Renal pelvis (tissue), 4 donors: ENCODE measurements around the gene ZMIZ1. TPM values are rescaled to one million over a fixed set of nuclear protein-coding genes. Genes with fewer than 3 reads are reported as not detected.

ENCODE experiments used
- DNase-seq: peaks from one replicate; pipeline ENCODE4 v3.0.0-alpha.2; 2013
- polyA plus RNA-seq, 3 donors: library from polyadenylated mRNA; unstranded; fragments of 120-200 nt; gene quantifications; one replicate each; pipeline ENCODE4 v1.2.1, GENCODE V29; 2013; ENCODE audit not compliant: insufficient read length in 3 of 3

Gene ZMIZ1
- polyA plus RNA-seq, 3 donors, result 64.2 to 83.6 (median 78.7) TPM

- no peak for DNase-seq
Observed at GRCh38 chr10:79049931-79050895, 18.6 kb upstream of the ZMIZ1 start.

GRCh38 chr10:79050896-79051555 lies 17.7 kb upstream of the ZMIZ1 start:
- DNase-seq, result no peak

DNA sequence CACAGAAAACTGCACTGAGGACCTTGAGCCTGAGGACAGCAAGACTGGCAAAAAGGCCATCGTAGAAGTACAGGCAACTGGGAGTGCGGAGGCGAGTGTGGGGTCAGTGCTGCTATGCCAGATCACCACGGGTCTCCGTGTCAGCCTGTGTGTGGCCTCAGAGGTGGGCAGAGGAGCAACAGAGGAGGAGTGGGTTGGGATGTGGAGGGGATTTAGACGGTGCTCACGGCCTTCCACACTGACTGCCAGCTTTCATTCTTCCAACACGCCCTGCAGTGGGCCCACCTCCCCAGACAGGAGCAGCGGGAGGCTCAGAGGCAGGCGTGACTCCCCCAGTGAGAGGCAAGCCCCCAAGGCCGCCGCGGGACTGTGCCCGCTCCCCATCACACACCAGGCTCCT lies 17.0 kb upstream of the ZMIZ1 start:
- no peak for DNase-seq

- DNase-seq, result peak; percentile 59
Observed at GRCh38 chr10:79052291-79053080, 16.3 kb upstream of the ZMIZ1 start.

DNA sequence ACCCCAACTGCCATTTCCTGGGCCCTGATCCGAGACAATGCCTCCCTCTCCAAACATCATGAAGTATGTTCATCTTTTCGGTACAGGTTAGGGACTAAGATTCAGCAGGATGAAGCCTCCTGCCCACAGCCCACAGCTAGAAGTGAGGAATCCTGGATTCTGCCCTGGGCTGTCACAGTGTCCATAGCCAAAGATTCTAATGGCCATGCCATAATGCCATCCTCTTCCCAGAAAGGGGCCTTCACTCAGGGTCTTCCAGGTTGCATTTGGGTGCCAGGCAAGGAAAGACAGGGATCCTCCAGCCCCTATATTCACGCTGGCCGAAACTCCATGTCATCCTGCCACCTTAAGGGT lies 15.7 kb upstream of the ZMIZ1 start:
- no peak for DNase-seq

DNA sequence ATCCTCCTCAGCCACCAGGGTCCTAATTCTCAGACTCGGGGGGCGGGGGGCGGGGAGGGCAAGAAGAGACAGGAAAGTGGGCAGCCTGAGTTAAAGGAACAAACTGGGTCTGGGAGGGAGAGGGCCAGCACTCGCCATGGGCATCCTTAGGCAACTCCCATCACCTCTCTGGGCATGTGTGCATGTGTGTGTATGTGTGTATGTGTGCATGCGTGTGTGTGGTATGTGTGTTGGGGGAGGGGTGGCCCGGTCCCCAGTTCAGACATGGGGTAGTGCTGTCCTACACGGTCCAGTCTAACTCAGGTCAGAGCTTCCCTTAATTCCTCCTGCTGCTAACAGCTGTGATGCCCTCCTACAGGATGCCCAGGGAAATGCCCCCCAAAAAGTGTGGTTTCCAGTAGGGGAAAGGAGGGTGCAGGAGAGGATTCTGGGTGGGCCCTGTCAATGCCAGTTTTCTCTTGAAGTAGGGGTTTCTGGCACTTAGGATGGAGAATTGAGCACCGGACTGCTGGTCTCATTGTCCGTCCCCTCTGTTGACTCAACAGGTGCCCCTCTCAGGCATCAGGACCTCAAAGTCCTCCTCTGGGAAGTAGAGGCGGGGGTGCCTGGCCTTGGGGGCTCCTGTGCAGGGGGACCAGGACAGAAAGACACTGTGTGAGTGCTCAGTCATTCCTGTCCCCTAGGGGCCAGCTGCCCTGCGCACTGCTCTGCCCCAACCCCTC lies 15.1 kb upstream of the ZMIZ1 start:
- no peak for DNase-seq

- no peak for DNase-seq
Observed at GRCh38 chr10:79054203-79055099, 14.3 kb upstream of the ZMIZ1 start.

DNA sequence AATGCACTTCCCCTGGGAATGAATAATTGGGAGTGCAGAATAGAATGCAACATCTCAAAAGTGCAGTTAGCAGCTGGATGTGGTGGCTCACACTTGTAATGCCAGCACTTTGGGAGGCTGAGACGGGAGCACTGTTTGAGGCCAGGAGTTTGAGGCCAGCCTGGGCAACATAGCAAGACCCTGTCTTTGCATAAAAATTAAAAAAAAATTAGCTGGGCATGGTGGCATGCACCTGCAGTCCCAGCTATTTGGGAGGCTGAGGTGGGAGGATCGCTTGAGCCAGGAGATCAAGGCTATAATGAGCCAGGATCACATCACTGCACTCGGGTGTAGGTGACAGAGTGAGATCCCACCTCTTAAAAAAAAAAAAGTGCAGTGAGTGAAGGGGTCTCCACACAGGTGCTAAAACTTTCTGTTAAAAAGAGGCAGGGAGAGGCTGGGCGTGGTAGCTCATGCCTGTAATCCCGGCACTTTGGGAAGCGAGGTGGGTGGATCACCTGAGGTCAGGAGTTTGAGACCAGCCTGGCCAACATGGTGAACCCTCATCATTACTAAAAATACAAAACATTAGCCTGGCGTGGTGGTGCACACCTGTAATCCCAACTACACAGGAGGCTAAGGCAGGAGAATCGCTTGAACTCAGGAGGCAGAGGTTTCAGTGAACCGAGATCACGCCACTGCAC lies 13.5 kb upstream of the ZMIZ1 start:
- DNase-seq, result no peak

DNA sequence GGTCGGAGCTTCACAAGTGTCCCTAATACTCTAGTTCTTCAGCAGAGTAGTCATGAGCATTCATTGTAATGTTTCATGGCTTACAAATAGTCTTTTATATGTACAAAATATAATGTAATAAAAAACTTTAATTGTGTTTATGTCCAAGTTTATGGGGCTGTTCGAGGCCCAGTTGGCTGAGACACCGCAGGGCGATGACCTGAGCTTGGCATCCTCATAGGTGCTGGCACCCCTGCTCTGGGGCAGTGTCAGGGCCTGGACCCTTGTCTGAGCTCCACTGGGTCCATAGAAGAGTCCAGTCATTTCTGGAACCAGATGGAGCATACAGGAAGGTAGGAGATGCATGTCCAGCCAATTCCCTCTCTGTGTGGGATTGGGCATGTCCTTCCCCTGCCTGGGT lies 12.9 kb upstream of the ZMIZ1 start:
- DNase-seq, result no peak

GRCh38 chr10:79056361-79056735 lies 12.4 kb upstream of the ZMIZ1 start:
- DNase-seq, result no peak

GRCh38 chr10:79056736-79057391 lies 11.9 kb upstream of the ZMIZ1 start:
- no peak for DNase-seq

DNA sequence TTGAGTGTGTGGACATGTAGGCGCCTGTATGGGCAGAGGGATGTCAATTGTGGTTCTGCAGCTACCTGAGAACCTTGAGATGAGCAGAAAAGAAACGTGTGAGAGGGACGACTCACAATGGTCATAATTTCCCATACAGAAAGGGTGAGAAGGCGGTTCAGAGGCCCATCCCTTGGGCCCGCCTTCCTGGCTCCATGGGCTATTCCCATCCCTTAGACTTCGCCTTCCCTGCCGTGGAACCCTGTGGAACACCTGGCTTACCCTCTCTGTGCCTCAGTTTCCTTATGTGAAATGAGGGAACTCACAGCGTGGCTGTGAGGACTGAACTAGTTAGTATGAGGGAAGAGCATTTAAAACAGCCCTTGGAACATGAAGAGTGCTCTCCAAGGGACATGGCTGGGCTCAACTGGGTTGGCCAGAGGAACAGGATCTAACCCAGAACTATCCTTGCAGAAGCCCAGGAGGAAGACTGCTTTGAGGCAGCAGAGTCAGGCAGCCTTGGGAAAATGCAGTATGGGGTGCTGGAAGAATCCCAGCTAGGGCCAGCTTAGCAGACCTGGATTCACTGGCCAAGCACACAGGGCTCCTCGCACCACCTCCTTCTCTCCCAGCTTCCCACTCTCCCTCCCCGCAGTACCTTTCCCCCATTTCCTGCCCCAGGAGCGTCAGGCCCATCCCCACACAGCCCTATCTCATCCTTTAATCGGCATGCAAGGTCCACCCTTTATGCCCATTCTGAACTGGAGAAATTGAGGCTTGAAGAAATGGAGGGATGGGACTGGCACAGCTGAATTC lies 11.1 kb upstream of the ZMIZ1 start:
- no peak for DNase-seq

DNA sequence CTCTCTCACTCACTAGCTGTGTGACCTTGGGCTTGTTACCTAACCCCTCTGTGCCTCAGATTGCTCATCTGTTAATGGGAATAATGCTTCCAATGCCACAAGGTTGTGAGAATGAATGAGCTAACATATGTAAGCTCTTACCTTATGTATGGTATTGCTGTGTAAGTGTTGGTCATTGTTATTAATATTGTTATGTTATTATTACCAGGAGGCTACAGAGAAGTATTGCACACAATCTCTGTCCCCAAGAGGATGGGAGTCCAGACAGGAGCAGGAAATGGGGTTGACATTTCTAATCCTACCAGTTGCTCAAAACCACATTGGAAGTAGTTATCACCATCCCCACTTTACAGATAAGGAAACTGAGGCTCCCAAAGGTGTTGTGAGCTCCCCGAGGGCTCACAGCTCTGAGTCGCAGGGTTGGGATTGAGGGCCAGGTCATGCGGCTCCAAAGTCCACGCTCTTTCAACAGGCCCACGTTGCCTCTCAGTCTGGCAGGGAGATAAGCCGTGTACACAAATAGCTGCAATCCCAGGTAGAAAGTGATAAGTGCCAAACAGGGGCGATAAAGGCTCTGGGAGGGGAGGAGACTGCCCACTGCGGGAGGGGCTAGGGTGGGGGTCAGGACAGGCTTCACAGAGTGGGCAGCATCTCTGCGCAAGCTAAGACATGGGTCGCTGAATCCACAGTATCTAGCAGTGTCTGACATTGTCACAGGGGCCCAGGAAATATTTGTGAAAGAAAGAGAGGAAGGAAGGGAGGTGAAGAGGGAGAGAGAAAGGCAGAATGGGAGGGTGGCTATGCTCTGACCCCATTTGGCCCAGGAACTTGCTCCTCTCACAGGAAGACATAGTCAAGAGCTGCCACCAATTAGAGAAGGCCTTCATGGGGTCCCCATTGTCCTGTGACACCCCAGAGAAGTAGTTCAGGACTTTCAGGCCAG lies 9.6 kb upstream of the ZMIZ1 start:
- DNase-seq, result no peak

GRCh38 chr10:79059859-79060379 lies 8.8 kb upstream of the ZMIZ1 start:
- no peak for DNase-seq

- no peak for DNase-seq
Observed at GRCh38 chr10:79060641-79061255, 8.0 kb upstream of the ZMIZ1 start.

DNA sequence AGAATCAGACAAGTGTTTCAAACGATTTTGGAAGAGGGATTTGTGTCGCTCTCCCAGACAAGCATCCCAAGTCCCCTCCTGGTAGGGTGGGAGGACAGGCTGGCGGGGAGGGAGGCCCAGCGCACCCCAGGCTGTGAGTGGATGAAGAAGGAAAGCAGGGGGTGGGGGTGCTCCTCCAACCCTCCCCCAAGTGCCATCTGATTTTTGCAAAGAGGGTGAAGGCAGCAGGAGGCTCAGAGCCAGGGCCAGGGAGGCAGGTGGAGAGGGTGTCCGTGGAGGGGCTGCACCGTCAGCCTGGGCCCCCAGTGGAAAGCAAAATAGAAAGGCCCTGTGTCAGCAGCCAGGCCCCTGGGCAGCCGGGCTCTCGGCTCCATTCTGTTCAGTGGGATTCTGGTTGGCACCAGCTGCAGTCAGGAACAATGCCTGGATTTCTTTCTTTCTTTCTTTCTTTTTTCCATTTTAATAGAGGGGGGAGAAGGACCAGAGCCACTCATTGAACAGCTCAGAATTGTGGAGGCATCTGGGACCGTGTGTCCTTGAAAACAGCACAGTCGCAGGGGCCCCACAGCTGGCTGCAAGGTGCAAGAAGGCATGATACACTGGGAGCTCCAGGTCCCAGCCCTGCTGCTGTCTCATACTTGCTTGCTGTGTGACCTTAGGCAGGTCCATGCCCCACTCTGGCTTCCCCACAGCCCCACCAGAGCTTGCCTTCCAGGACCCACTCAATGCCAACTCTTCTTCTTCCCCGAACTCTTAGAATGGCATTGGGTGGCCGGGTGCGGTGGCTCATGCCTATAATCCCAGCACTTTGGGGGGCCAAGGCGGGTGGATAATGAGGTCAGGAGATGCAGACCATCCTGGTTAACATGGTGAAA lies 7.1 kb upstream of the ZMIZ1 start:
- DNase-seq, result no peak
